ENCODE measurements around the gene ACTR1B.

DNA sequence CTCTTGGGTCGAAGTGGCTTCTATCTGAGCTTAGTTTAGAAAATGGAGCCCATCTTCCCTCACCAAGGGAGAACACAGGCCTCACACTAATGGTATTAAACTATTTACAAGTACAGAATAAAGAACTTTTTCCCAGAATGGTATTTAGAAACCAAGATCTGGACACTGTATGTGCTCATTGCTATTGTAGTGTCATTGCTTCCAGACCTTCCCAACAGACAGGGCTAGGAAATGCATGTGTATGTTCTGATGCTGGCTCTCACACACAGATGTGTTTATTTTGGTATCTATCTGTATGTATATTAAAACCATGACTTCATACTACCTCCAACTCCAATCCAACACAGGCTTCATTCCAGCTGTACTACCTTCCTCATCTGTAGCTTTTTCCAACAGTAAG, 10.0 kb downstream of the ACTR1B start:
- no peak for TF ChIP-seq POLR2A (IDR thresholded peaks at IDR 0.05)
- TF ChIP-seq, protein P1, sequence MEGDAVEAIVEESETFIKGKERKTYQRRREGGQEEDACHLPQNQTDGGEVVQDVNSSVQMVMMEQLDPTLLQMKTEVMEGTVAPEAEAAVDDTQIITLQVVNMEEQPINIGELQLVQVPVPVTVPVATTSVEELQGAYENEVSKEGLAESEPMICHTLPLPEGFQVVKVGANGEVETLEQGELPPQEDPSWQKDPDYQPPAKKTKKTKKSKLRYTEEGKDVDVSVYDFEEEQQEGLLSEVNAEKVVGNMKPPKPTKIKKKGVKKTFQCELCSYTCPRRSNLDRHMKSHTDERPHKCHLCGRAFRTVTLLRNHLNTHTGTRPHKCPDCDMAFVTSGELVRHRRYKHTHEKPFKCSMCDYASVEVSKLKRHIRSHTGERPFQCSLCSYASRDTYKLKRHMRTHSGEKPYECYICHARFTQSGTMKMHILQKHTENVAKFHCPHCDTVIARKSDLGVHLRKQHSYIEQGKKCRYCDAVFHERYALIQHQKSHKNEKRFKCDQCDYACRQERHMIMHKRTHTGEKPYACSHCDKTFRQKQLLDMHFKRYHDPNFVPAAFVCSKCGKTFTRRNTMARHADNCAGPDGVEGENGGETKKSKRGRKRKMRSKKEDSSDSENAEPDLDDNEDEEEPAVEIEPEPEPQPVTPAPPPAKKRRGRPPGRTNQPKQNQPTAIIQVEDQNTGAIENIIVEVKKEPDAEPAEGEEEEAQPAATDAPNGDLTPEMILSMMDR (IDR thresholded peaks at IDR 0.05) = no peak
- no peak for TF ChIP-seq POLR2AphosphoS5 (IDR thresholded peaks at IDR 0.05)
- no peak for TF ChIP-seq EP300 (IDR thresholded peaks at IDR 0.05)
